Loucy (cell line): ENCODE measurements around the gene ATP6V0A4.

Experiments
- CTCF ChIP-seq: fragments of 200-600 bp; sonication (generic); conservative IDR thresholded peaks from 2 replicates; pipeline ENCODE4 v1.5.1; 2014; ENCODE audit warnings: mild to moderate bottlenecking, antibody characterized with exemption, low read length
- EZH2phosphoT487 ChIP-seq: fragments of 200-600 bp; IDR thresholded peaks from 2 replicates; pipeline ENCODE4 v1.6.1; 2018; ENCODE audit warnings: antibody characterized with exemption, mild to moderate bottlenecking, moderate library complexity, borderline replicate concordance

GRCh38 chr7:138825049-138825721 is 27.2 kb upstream of the ATP6V0A4 start:
- TF ChIP-seq CTCF (no peak), EZH2phosphoT487 (no peak)
